Ishikawa (cell line): ENCODE measurements around the gene CSTF2T.

Experiments
- CEBPB ChIP-seq: IDR thresholded peaks from 2 replicates; pipeline ENCODE4 v1.6.1; 2012
- EGR1 ChIP-seq: IDR thresholded peaks from 2 replicates; pipeline ENCODE4 v1.6.1; 2012
- EP300 ChIP-seq: IDR thresholded peaks from 2 replicates; pipeline ENCODE4 v1.6.1; 2012; ENCODE audit warnings: borderline replicate concordance
- RAD21 ChIP-seq: IDR thresholded peaks from 2 replicates; pipeline ENCODE4 v1.6.1; 2012; ENCODE audit warnings: low read depth
- REST ChIP-seq: IDR thresholded peaks from 2 replicates; pipeline ENCODE4 v1.6.1; 2012; ENCODE audit warnings: low read depth, mild to moderate bottlenecking
- TAF1 ChIP-seq: IDR thresholded peaks from 2 replicates; pipeline ENCODE4 v1.6.1; 2012; ENCODE audit warnings: low read depth, mild to moderate bottlenecking
- TEAD4 ChIP-seq: IDR thresholded peaks from 2 replicates; pipeline ENCODE4 v1.6.1; 2012
- YY1 ChIP-seq: IDR thresholded peaks from 2 replicates; pipeline ENCODE4 v1.6.1; 2012; ENCODE audit warnings: low read depth

- no peak for TF ChIP-seq YY1
- no peak for TF ChIP-seq EGR1
- TF ChIP-seq RAD21: no peak
- no peak for TF ChIP-seq REST
- no peak for TF ChIP-seq TAF1
- TF ChIP-seq TEAD4: no peak
- TF ChIP-seq EP300: no peak
- no peak for TF ChIP-seq CEBPB
Measured at GRCh38 chr10:51654918-51655317, 44.5 kb downstream of the CSTF2T start.
